Pancreas (tissue), 10 donors: ENCODE measurements around the gene MPND. TPM values are rescaled to one million over a fixed set of nuclear protein-coding genes. Genes with fewer than 3 reads are reported as not detected.
"Not testable (repeated sequence)": the region's sequence is repeated elsewhere in the genome, so short reads cannot be mapped to it uniquely, and the experiment has no call there.

Experiments used
- ATAC-seq, 4 donors: fragments of 200-7000 bp; cut with Tn5 transposase; one replicate each; pipeline versions ENCODE4 v1.8.0 to v1.9.1; 2020; ENCODE audit warnings: mild to moderate bottlenecking in 4 of 4, moderate library complexity in 4 of 4
- DNase-seq, 6 donors: peaks; one replicate each; pipeline ENCODE4 v3.0.0-alpha.2; 2020
- FAIRE-seq: peaks from 2 replicates; lab custom pipeline; 2012; peaks lifted over from hg19 to GRCh38; lab: Jason Lieb, UNC
- H3K27ac ChIP-seq, 4 donors: fragments of 200-600 bp; sonication (generic); 1 replicate in 3 of 4; 2 replicates in 1 of 4; pipeline versions ENCODE4 v1.5.0 to v1.8.0; 2020
- H3K27me3 ChIP-seq, 4 donors: fragments of 200-600 bp; one replicate each; pipeline ENCODE4 v1.8.0; 2021
- H3K36me3 ChIP-seq, 3 donors: fragments of 200-600 bp; sonication (generic) in 1 of 3; one replicate each; pipeline versions ENCODE4 v1.5.0 to v1.8.0; 2020 to 2021
- H3K4me1 ChIP-seq, 3 donors: fragments of 200-600 bp; one replicate each; pipeline ENCODE4 v1.8.0; 2021
- H3K4me3 ChIP-seq, 4 donors: fragments of 200-600 bp; sonication (generic) in 2 of 4; one replicate each; pipeline versions ENCODE4 v1.5.0 to v1.8.0; 2020 to 2021
- H3K9me3 ChIP-seq, 4 donors: fragments of 200-600 bp; one replicate each; pipeline ENCODE4 v1.8.0; 2021
- WGBS, 2 donors: extraction: QIAGEN DNeasy Blood & Tissue Kit; methylation state at CpG; one replicate each; pipeline ENCODE4 v1.1.7; 2013; 5-methylcytosine and 5-hydroxymethylcytosine counted together
- intact Hi-C, 3 donors: fragments of 100-400 bp; cut with DNase I; formaldehyde crosslinking; loops; one replicate each; pipeline versions ENCODE4 v1.11.1 to v1.14.2; 2022
- polyA plus RNA-seq, 2 donors: library from polyadenylated mRNA; stranded (reverse); fragments of 200-250 nt; gene quantifications; one replicate each; pipeline ENCODE4 v1.2.3, GENCODE V29; 2013
- total RNA-seq, 6 donors: library from RNA; stranded (reverse); fragmentation: NEBNext Ultra II Directional in 4 of 6; extraction: Animal tissue kit (Norgen Biotek cat#: 25700) in 4 of 6; gene quantifications; one replicate each; pipeline versions ENCODE4 v1.2.1 to v1.2.4, GENCODE V29; 2021 to 2023
- TF ChIP-seq, protein P1 (sequence below), 4 donors: fragments of 200-600 bp; sonication (generic) in 3 of 4; IDR thresholded peaks; one replicate each; pipeline versions ENCODE4 v1.5.0 to v1.8.0; 2021; ENCODE audit warnings: antibody characterized with exemption in 4 of 4
- donor health status: healthy with polysubstance abuse.
- donor health status: DM: no; HTN: no; CAD: no; lungs with moderate emphysema.
- donor health status: DM: no; HTN: no; CAD: no.
- donor health status: control.
- donor health status: control.
- donor health status: Bipolar disorder and iron deficiency.
- donor health status: DM: yes; HTN: yes; CAD: no.
- donor health status: DM: no; HTN: no; CAD: no.
- donor health status: DM: no; HTN: no; CAD: no.
- donor health status: DM: yes; HTN: yes; CAD: no.

The MPND gene
- total and polyA plus RNA-seq, 8 donors: 11.8 to 20.0 (median 16.2) TPM

DNA sequence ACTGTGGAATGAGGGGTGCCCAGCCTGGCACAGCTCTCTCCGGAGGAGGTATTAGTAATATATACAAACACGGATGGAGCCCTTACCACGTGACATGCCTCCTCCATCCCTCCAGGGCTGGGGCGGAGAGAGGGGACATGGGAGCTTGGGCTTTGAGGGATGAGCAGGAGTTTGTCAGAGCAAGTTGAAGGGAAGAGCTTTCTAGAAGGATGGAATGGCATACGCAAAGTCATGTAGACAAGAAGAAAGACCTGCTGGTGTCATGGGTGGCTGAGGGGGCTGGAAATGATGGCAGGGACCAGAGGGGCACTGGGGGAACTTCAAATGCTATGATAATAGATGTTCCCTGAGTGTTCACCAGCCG is 2.6 kb downstream of the MPND start:
- TF ChIP-seq, protein P1, sequence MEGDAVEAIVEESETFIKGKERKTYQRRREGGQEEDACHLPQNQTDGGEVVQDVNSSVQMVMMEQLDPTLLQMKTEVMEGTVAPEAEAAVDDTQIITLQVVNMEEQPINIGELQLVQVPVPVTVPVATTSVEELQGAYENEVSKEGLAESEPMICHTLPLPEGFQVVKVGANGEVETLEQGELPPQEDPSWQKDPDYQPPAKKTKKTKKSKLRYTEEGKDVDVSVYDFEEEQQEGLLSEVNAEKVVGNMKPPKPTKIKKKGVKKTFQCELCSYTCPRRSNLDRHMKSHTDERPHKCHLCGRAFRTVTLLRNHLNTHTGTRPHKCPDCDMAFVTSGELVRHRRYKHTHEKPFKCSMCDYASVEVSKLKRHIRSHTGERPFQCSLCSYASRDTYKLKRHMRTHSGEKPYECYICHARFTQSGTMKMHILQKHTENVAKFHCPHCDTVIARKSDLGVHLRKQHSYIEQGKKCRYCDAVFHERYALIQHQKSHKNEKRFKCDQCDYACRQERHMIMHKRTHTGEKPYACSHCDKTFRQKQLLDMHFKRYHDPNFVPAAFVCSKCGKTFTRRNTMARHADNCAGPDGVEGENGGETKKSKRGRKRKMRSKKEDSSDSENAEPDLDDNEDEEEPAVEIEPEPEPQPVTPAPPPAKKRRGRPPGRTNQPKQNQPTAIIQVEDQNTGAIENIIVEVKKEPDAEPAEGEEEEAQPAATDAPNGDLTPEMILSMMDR (IDR thresholded peaks at IDR 0.05): no peak
- Histone ChIP-seq H3K27me3 (no peaks in the 10 kb centered on the region), H3K4me3 (no peak overlapping the region), H3K27ac (peak overlapping the region in 2 of 4 donors; percentile 17 to 46), H3K36me3 (no peaks in the 10 kb centered on the region), H3K9me3 (no peaks in the 10 kb centered on the region), H3K4me1 (peaks cover 5 to 13% (median 6%) of the 10 kb centered on the region in 3 donors)
- intact Hi-C loops: no loop called here
- no peak for FAIRE-seq
- no peak for ATAC-seq
- no peak for DNase-seq
- WGBS, 2 donors: 72 to 77% methylated on average over 6 of the region's 6 CpGs

DNA sequence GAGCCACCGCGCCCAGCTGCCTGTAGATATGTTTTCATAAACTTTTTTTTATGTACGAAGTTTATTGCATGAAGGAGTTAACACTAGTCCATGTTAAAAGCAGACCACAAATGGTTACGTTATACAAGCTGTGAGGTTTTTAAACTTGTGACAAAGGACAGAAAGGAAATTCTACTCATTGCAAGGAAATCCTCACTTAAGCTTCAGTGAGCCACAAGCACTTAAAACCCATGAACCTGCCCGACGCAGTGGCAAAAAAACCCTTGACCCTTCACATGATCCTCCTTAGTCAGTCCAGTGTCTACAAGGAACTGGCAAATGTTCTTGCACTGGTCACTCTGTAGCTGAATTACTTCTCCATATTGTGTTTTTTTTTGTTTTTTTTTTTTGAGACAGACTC is 4.2 kb downstream of the MPND start:
- Histone ChIP-seq H3K36me3 (no peaks in the 10 kb centered on the region), H3K9me3 (no peaks in the 10 kb centered on the region), H3K4me1 (peaks cover 0 to 11% (median 6%) of the 10 kb centered on the region in 3 donors), H3K27me3 (no peaks in the 10 kb centered on the region), H3K4me3 (no peak overlapping the region), H3K27ac (no peak overlapping the region)
- TF ChIP-seq, protein P1 (IDR thresholded peaks at IDR 0.05): no peak
- 82 to 93% methylated on average over 6 of the region's 6 CpGs for WGBS, 2 donors
- no peak for ATAC-seq
- intact Hi-C loops: no loop called here
- FAIRE-seq: no peak
- DNase-seq: no peak

DNA sequence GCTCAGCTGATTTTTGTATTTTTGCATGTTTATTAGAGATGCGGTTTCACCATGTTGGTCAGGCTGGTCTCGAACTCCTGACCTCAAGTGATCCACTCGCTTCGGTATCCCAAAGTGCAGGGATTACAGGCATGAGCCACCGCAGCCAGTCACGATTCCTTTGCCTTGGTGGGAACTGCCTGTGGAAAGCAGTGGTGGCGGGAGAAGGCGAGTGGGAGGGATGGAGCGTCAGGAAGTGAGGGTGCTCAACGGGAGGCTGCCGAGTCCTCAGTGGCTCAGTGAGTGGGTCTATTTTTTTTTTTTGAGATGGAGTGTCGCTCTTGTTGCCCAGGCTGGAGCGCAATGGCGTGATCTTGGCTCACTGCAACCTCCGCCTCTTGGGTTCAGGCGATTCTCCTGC is 5.9 kb downstream of the MPND start:
- H3K4me1 ChIP-seq, FAIRE-seq, H3K36me3 ChIP-seq, DNase-seq, H3K4me3 ChIP-seq, intact Hi-C loops, H3K9me3 ChIP-seq, H3K27me3 ChIP-seq, H3K27ac ChIP-seq, ATAC-seq: not testable (repeated sequence)
- WGBS, 2 donors: 95% methylated on average over 13 to 16 of the region's 16 CpGs

DNA sequence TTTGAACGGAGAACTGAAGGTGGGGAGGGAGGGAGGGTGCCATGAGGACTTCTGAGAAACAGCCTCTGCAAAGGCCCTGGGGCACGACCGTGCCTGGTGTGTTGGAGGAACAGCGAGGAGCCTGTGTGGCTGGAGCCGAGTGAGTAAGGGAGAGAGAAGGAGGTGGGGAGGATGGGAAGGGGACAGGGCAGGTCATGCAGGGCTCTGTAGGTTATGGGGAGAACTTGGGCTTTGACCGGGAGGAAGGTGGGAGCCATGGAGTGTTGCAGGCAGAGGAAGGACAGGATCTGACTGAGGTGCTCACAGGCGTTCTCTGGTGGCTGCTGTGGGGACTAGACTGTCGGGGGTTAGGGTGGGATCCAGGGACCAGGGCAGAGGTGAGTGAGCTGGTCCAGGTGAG is 6.7 kb downstream of the MPND start:
- ATAC-seq: no peak
- no peaks in the 10 kb centered on the region for H3K27me3 ChIP-seq
- WGBS, 2 donors: 85 to 87% methylated on average over 8 of the region's 8 CpGs

DNA sequence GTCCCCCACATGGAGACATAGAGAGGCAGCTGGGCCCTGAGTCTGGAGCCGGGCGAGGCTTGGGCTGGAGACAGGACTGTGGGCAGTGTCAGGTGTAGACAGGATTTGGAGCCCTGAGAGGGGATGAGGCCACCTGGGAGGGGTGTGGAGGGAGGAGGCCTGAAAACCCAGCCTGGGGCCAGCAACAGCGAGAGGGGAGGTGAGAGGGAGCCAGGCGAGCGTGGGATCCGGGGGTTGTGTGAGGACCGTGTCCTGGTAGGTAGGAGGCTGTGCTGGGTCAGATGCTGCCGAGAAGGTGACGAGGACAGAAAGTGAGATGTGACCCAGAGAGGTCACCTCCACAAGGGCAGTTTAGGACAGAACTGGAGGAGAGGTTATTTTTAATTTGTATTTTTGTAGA is 7.4 kb downstream of the MPND start:
- intact Hi-C loops: loop anchor here in 2 of 3 donors (5.0 to 10.0 kb wide), 2 partner anchors 83 to 86 kb away; no protein-coding TSS in a partner anchor
- Histone ChIP-seq H3K27me3 (no peaks in the 10 kb centered on the region), H3K4me3 (no peak overlapping the region), H3K4me1 (peaks cover 0 to 3% (median 0%) of the 10 kb centered on the region in 3 donors), H3K36me3 (no peaks in the 10 kb centered on the region), H3K27ac (no peak overlapping the region), H3K9me3 (no peaks in the 10 kb centered on the region)
- TF ChIP-seq, protein P1 (IDR thresholded peaks at IDR 0.05): no peak
- 96% methylated on average over 9 of the region's 9 CpGs for WGBS, 2 donors
- FAIRE-seq (no peak), DNase-seq (no peak), ATAC-seq (no peak)

More for the DNA sequence above, 6.7 kb downstream of the MPND start:
- no peak for FAIRE-seq
- TF ChIP-seq, protein P1 (IDR thresholded peaks at IDR 0.05): no peak
- Histone ChIP-seq H3K36me3 (no peaks in the 10 kb centered on the region), H3K9me3 (no peaks in the 10 kb centered on the region), H3K4me1 (peaks cover 0 to 8% (median 0%) of the 10 kb centered on the region in 3 donors), H3K27ac (no peak overlapping the region), H3K4me3 (no peak overlapping the region)
- intact Hi-C loops: loop anchor here in 2 of 3 donors (5.0 to 10.0 kb wide), 2 partner anchors 83 to 85 kb away; no protein-coding TSS in a partner anchor
- no peak for DNase-seq
